Activated effector memory CD4-positive, alpha-beta T cell treated with Interleukin-2 at 50 U/mL for 16 hours (primary cell): ENCODE measurements around the gene NRP2.

Experiments
- DNase-seq: peaks from one replicate; pipeline ENCODE4 v3.0.0-alpha.2; 2020

NRP2 gene

DNA sequence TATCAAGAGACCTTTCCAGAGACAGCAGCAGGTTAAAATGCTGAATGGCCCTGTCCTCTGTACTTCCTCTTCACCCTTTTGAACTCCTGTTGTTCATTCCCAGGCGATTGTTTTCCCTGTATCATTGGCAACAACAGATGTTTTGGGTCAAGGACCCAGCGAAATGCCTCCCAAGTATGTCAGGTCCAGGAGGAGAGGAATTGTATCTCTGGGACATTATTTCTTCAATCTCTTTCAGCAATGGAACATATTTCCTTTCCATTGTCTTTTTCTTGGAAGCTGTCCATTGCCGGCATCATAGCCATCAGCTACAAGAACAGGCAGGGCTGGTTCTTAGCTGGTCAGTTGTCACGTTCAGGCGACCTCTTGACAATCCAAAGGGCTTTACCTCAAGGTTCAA, 76.2 kb downstream of the NRP2 start:
- DNase-seq: no peak

- no peak for DNase-seq
Observed at GRCh38 chr2:205759257-205759656, 77.0 kb downstream of the NRP2 start.

GRCh38 chr2:205759732-205760131, 77.4 kb downstream of the NRP2 start:
- no peak for DNase-seq

DNA sequence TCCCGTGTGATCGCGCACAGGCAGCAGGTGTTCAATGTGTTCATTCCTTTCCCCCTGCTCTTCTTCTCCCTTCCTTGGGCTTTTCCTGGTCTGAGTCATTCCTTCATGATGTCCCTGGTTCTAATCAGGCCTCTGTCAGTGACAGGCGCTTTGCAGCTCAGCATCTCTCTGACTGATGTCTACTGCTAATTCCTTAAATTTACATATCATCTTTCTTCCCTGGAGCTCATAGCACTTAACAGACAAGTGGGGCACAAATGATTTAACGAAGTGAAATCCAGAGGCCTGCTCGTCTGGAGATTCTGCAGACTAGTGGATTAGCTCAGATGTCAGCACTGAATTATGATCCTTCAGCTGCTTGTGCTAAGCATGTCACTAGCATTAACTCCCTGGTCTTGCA, 77.9 kb downstream of the NRP2 start:
- DNase-seq: no peak

GRCh38 chr2:205761421-205761820, 79.1 kb downstream of the NRP2 start:
- DNase-seq: no peak

GRCh38 chr2:205762881-205763280, 80.6 kb downstream of the NRP2 start:
- DNase-seq: no peak

- no peak for DNase-seq
Observed at GRCh38 chr2:205763708-205764211, 81.5 kb downstream of the NRP2 start.

- no peak for DNase-seq
Observed at GRCh38 chr2:205764270-205764746, 82.0 kb downstream of the NRP2 start.

GRCh38 chr2:205765151-205765550, 82.8 kb downstream of the NRP2 start:
- DNase-seq: no peak

- peak; percentile 3 for DNase-seq
Observed at GRCh38 chr2:205766779-205767359, 84.6 kb downstream of the NRP2 start.

DNA sequence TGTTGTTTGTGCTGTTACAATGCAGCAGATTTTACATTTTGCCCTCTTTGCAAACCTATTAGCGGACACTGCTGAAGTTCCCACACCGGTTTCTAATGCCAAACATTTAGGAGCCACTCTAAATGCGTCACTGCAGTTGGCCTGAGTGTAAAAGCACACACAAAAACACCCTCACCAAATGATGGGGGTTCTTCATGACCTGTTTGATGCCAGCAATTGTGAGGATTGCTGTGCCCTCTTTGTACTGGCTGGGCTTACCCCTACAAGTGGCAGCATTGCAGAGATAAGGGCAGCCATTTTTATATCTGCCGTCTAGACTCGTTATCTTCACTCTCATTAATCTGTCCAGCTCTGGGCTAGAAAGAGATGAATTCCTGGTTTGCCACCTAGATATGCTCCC, 85.3 kb downstream of the NRP2 start:
- no peak for DNase-seq

DNA sequence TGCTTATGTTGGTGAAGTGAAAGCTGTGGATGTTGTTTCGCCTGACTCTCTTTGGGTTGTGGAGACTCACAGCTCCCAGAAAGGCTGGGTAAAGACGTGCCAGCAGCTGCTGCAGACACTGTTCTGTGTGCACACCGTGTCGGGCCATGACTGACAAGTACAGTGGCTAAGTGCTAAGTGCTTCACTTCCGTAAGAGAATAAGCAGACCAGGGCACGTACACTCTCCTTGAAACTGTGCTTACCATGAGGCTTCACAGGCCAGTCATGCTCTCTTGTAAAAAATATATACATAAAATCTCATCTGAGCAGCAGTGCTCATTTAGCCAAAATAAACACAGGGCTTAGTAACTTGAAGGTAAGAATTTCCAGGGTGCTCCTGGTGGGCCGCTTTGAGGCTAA, 86.0 kb downstream of the NRP2 start:
- no peak for DNase-seq

DNA sequence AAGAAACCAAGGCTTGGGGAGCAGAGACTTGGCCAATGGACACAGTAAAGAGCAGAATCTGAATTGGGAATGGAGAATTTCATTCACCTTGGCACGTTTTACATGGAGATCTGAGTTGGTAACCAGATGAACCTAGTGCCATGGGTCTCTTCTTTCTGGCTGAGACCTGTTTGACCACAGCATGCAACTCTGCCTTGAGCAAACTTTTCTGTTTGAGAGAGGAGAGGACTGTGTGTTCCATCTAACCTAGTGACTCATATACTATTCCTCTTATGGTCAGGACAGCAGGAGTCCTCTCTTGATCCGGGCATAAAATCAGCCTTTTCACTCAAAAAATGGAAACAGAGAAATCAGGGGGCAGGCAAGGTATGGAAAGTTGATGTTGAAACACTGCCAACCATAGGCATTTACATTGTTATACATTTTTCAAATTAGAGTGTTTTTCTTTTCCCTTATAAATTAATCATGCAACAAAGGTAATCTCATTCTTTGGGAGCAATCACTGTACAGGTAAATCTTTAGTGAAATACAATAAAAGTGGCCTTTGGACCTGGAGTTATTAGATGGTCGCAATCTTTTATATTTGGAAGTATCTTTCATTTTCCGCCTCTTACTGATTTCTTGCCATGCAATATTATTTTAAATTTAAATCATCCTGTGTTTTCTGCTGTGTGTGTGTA, 86.7 kb downstream of the NRP2 start:
- no peak for DNase-seq

- DNase-seq: no peak
Observed at GRCh38 chr2:205769495-205769850, 87.2 kb downstream of the NRP2 start.

DNA sequence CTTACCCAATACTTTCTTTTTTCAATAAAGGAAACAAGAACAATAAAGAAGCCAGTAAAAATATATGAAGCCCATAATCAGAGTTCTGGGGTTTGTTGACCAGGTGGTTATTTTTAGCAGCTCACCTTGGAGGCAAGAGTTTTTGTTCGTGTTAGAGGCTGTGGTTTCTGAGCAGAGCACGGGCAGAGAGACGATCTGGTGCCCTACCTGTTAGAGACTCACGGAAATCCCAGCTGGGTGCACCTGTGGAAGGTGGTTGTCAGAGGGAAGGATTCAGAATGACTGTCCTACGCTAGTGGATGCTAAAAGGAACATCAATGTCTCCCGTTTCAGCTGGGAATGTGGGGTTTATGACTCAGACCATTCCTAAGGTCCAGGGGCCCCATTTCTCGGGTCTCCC, 87.6 kb downstream of the NRP2 start:
- DNase-seq: no peak

GRCh38 chr2:205770577-205770976, 88.3 kb downstream of the NRP2 start:
- DNase-seq: no peak

- DNase-seq: no peak
Observed at GRCh38 chr2:205771031-205771430, 88.7 kb downstream of the NRP2 start.

- no peak for DNase-seq
Observed at GRCh38 chr2:205771666-205772065, 89.4 kb downstream of the NRP2 start.

DNA sequence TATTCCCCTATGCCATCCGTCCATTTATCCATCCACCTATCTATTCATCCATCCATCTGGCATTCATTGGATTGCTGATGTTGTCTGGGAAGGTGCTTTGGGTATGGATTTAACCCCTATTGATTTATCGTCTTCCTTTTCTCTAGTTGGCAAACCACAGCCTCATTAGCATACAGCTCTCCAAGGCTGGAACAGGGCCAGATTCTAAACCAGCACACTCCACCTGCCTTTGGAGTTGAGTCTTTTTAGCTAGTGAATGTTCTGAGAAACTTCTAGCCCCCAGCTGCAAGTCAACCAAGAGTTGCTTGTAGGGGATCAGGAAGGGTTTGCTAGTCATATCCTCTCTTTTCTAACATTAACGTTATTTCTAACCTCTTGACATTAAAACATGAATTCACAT, 90.7 kb downstream of the NRP2 start:
- no peak for DNase-seq

DNA sequence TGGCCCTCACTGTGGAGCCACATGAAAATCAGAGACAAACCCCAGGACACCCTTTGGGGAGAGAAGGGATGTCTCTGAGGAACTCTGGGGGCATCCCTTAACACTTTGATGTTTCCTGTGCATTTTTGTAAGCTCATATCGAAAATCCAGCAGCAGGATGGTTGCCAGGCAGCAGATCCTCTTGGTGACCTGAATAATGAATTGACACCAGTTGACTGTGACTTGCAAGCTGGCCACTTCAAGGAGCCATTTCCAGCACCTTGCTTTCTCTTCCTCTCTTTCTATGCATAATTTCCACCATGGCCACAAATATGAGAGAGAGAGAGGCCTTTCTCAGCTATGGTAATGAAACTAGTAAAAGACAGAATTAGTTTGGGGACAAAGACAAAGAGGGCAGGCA, 91.7 kb downstream of the NRP2 start:
- no peak for DNase-seq

DNA sequence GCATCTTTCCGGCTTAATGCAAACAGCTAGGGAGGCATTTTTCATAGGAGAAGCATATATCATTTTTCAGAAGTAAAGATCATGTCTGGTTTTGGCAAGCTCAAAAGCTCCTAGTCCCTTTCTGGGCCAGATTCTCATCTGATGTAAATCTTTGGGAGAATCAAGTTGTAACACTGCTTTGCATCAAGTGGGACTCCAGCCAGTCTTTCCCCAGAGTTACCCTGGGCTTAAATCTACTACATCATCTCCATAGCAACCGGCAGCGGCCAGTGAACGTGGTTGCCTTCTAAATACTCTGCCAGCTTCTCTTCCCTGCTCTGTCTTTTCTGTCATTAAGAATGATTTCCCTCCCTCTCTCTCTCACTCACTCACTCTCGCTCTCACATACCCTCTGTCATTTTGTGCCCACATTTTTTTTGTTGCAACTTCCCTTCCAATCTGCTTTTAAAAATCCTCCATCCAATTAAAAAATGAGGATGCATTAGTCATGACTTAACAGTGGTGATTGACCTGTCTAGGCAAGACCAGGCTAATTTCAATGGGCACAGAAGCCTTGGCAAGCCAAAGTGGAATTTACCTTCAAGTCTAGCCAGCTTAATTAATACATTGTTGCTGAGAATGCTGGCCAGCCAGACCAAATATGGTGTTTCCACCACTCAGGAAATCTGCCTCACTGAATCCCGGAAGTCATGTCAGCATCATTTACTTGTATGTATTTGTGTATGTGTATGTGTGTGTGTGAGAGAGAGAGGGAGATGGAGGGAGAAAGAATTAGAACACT, 93.0 kb downstream of the NRP2 start:
- DNase-seq: no peak

DNA sequence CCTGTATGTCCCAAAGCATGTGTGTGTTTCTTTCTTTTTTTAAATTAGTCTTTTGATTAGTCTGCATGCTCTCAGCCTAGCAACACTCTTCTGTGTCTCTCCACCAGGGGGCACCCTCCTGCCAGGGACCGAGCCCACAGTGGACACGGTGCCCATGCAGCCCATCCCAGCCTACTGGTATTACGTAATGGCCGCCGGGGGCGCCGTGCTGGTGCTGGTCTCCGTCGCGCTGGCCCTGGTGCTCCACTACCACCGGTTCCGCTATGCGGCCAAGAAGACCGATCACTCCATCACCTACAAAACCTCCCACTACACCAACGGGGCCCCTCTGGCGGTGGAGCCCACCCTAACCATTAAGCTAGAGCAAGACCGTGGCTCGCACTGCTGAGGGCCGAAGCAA, 93.8 kb downstream of the NRP2 start:
- DNase-seq: no peak

- DNase-seq: no peak
Observed at GRCh38 chr2:205776720-205777119, 94.4 kb downstream of the NRP2 start.

DNA sequence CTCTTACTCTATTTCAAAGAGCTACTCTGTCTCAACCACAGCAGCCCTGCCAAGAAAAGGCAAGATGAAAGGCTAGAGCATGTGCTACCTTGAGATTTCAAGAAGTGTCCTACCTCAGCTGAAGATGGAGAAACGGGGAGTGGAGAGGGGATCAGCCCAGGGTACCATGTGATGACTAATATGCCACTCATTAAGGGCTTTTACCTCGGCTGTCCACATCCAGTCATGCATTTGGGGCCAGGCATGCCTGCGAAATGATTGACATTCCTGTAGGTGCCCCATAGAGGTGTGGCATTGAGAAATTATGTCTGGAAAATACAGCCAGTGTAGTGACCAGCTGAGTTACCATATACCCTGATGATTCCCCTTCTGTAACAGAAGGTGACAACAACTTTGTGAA, 96.1 kb downstream of the NRP2 start:
- DNase-seq: no peak
